Karpas-422 (cell line): Measurements from ENCODE around the gene WNT7A. TPM values are rescaled to one million over a fixed set of nuclear protein-coding genes. Genes with fewer than 3 reads are reported as not detected.

Experiments
- DNase-seq: peaks from one replicate; pipeline ENCODE4 v3.0.0-alpha.2; 2015
- H2AFZ ChIP-seq: fragments of 200-600 bp; sonication (generic); 2 replicates; pipeline ENCODE4 v1.6.1; 2014; ENCODE audit warnings: antibody characterized with exemption, low read length, mixed read lengths
- H3K27ac ChIP-seq: fragments of 200-600 bp; sonication (generic); 2 replicates; pipeline ENCODE4 v1.5.1; 2014; ENCODE audit warnings: mild to moderate bottlenecking, low read length, moderate library complexity
- H3K27me3 ChIP-seq: fragments of 200-600 bp; sonication (generic); 2 replicates; pipeline ENCODE4 v1.6.1; 2014; ENCODE audit warnings: low read length, mixed read lengths
- H3K36me3 ChIP-seq: fragments of 200-600 bp; sonication (generic); 2 replicates; pipeline ENCODE4 v1.6.1; 2014; ENCODE audit warnings: low read length, mixed read lengths; ENCODE audit not compliant: insufficient read depth
- H3K4me1 ChIP-seq: fragments of 200-600 bp; sonication (generic); 2 replicates; pipeline ENCODE4 v1.6.1; 2014; ENCODE audit warnings: mild to moderate bottlenecking, low read length, mixed read lengths
- H3K4me2 ChIP-seq: fragments of 200-600 bp; sonication (generic); 2 replicates; pipeline ENCODE4 v1.6.1; 2014; ENCODE audit warnings: low read length, low read depth, mild to moderate bottlenecking; ENCODE audit not compliant: poor library complexity, severe bottlenecking
- H3K4me3 ChIP-seq: fragments of 200-600 bp; sonication (generic); 2 replicates; pipeline ENCODE4 v1.5.1; 2014; ENCODE audit warnings: mild to moderate bottlenecking, antibody characterized with exemption, low read length, mixed read lengths
- H3K79me2 ChIP-seq: fragments of 200-600 bp; sonication (generic); 2 replicates; pipeline ENCODE4 v1.6.1; 2014; ENCODE audit warnings: mild to moderate bottlenecking, low read length, mixed read lengths
- H3K9ac ChIP-seq: fragments of 200-600 bp; sonication (generic); 2 replicates; pipeline ENCODE4 v1.6.0; 2014; ENCODE audit warnings: low read length
- H3K9me2 ChIP-seq: fragments of 200-600 bp; sonication (generic), shearing (Covaris generic); replicated peaks from 2 replicates; pipeline ENCODE4 v1.6.0; 2014; ENCODE audit warnings: mild to moderate bottlenecking, low read length, moderate library complexity; ENCODE audit not compliant: insufficient read depth
- H3K9me3 ChIP-seq: fragments of 300-700, 200-600 bp; sonication (generic); 2 replicates; pipeline ENCODE4 v1.6.1; 2014; ENCODE audit warnings: low read length, mixed read lengths
- H4K20me1 ChIP-seq: fragments of 200-600 bp; sonication (generic); 2 replicates; pipeline ENCODE4 v1.6.1; 2014; ENCODE audit warnings: mild to moderate bottlenecking, antibody characterized with exemption, low read length, low read depth; ENCODE audit not compliant: insufficient read depth
- total RNA-seq: library from RNA; depleted of rRNA; stranded (reverse); fragments of >200 nt; shearing (Covaris generic); gene quantifications from 2 replicates; pipeline ENCODE4 v1.2.3, GENCODE V29; 2014; ENCODE audit warnings: low replicate concordance

Gene WNT7A
- total RNA-seq, 1 experiment from 2014 or later, result not detected

GRCh38 chr3:13865581-13865980 lies 14.3 kb downstream of the WNT7A start:
- no peaks in the 10 kb centered on the region for H4K20me1 ChIP-seq
- H3K4me2 ChIP-seq, result no peak overlapping the region
- H3K27ac ChIP-seq, result no peak overlapping the region
- H3K9me2 ChIP-seq, result no peaks in the 10 kb centered on the region
- H2AFZ ChIP-seq, result no peak overlapping the region
- no peaks in the 10 kb centered on the region for H3K36me3 ChIP-seq
- H3K9ac ChIP-seq, result no peak overlapping the region
- H3K79me2 ChIP-seq, result no peaks in the 10 kb centered on the region
- H3K4me3 ChIP-seq, result no peak overlapping the region
- H3K9me3 ChIP-seq, result no peaks in the 10 kb centered on the region
- no peak for DNase-seq
- H3K27me3 ChIP-seq, result no peaks in the 10 kb centered on the region
- H3K4me1 ChIP-seq, result no peaks in the 10 kb centered on the region

GRCh38 chr3:13865106-13865505 lies 14.8 kb downstream of the WNT7A start:
- no peak overlapping the region for H3K4me3 ChIP-seq
- no peaks in the 10 kb centered on the region for H3K79me2 ChIP-seq
- H3K36me3 ChIP-seq, result no peaks in the 10 kb centered on the region
- H3K4me2 ChIP-seq, result no peak overlapping the region
- no peak overlapping the region for H2AFZ ChIP-seq
- no peaks in the 10 kb centered on the region for H3K27me3 ChIP-seq
- no peaks in the 10 kb centered on the region for H3K4me1 ChIP-seq
- DNase-seq, result no peak
- H3K9me3 ChIP-seq, result no peaks in the 10 kb centered on the region
- H3K9ac ChIP-seq, result no peak overlapping the region
- H3K27ac ChIP-seq, result no peak overlapping the region
- no peaks in the 10 kb centered on the region for H4K20me1 ChIP-seq
- no peaks in the 10 kb centered on the region for H3K9me2 ChIP-seq

DNA sequence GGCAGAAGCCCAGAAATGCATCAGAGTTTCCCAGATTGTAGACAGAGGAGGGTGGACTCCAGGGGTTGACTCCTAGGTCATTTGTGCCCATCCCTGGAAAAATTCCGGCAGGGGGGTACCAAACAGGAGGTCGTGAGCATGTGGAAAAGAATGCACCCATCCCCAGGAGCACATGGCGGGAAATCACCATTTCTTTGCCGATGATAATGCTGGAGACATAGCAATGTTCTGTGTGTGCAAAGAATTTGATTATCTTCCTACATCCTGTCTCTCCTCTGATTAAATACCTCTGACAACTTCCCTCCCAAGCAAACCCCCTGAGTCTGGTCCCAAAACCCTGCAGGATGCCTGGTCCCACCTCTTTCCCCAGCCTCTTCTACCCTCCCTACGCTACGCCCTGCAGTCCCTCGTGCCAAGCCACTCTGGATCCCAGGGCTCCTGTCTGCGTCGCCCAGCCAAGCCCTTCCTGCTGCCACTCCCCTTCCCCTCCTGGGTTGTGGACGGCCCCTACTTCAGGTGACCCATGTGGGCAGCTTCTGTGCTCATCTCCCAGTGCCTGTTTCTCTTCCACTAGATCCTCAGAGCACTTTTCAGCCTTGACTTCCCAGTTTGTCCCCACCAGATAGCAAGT lies 15.8 kb downstream of the WNT7A start:
- Histone ChIP-seq H3K36me3 (no peaks in the 10 kb centered on the region), H2AFZ (no peak overlapping the region), H3K27ac (no peak overlapping the region), H3K9me3 (no peaks in the 10 kb centered on the region), H4K20me1 (no peaks in the 10 kb centered on the region), H3K4me2 (no peak overlapping the region), H3K4me1 (no peaks in the 10 kb centered on the region), H3K79me2 (no peaks in the 10 kb centered on the region), H3K9me2 (no peaks in the 10 kb centered on the region), H3K9ac (no peak overlapping the region), H3K27me3 (no peaks in the 10 kb centered on the region), H3K4me3 (no peak overlapping the region)
- DNase-seq, result no peak

DNA sequence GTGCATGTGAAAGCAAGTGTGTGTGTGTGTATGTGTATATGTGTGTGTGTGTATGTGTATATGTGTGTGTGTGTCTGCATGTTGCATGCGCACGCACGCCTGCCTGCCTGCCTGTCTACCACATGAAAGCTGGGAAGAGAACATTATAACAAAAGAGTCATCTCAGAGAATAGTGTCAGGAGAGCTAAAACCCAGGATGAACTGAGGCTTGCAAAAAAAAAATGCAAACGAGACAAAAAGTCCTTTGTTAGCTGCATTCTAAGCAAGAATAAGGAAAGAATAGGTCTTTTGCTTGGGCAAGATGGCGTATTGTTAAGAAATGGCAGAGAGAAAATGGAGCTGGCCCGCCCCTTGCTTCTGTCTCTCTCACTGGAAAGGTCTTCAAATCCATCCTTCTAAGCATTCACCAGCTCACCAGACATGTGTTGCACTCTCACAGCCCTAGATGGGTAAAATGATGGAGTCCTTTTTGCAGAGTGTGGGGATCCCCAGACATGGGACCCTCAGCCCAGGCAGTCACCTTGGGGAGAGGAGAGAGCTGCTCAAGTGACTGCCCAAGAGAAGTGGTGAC lies 16.4 kb downstream of the WNT7A start:
- H3K79me2 ChIP-seq, result no peaks in the 10 kb centered on the region
- H4K20me1 ChIP-seq, result no peaks in the 10 kb centered on the region
- no peak overlapping the region for H3K4me3 ChIP-seq
- H3K9me3 ChIP-seq, result no peaks in the 10 kb centered on the region
- no peak for DNase-seq
- no peaks in the 10 kb centered on the region for H3K9me2 ChIP-seq
- no peak overlapping the region for H3K9ac ChIP-seq
- no peaks in the 10 kb centered on the region for H3K27me3 ChIP-seq
- H2AFZ ChIP-seq, result no peak overlapping the region
- no peak overlapping the region for H3K27ac ChIP-seq
- H3K36me3 ChIP-seq, result no peaks in the 10 kb centered on the region
- H3K4me2 ChIP-seq, result no peak overlapping the region
- no peaks in the 10 kb centered on the region for H3K4me1 ChIP-seq

GRCh38 chr3:13861461-13861860 lies 18.4 kb downstream of the WNT7A start:
- H3K4me1 ChIP-seq, result no peaks in the 10 kb centered on the region
- H3K27me3 ChIP-seq, result no peaks in the 10 kb centered on the region
- H3K4me3 ChIP-seq, result no peak overlapping the region
- H4K20me1 ChIP-seq, result no peaks in the 10 kb centered on the region
- no peaks in the 10 kb centered on the region for H3K79me2 ChIP-seq
- H3K27ac ChIP-seq, result no peak overlapping the region
- no peak for DNase-seq
- H3K9me2 ChIP-seq, result no peaks in the 10 kb centered on the region
- H3K9me3 ChIP-seq, result no peaks in the 10 kb centered on the region
- H2AFZ ChIP-seq, result no peak overlapping the region
- H3K4me2 ChIP-seq, result no peak overlapping the region
- no peaks in the 10 kb centered on the region for H3K36me3 ChIP-seq
- no peak overlapping the region for H3K9ac ChIP-seq

GRCh38 chr3:13860001-13860400 lies 19.9 kb downstream of the WNT7A start:
- Histone ChIP-seq H3K9me2 (no peaks in the 10 kb centered on the region), H3K36me3 (no peaks in the 10 kb centered on the region), H2AFZ (no peak overlapping the region), H4K20me1 (no peaks in the 10 kb centered on the region), H3K27ac (no peak overlapping the region), H3K4me3 (no peak overlapping the region), H3K4me1 (no peaks in the 10 kb centered on the region), H3K27me3 (no peaks in the 10 kb centered on the region), H3K9ac (no peak overlapping the region), H3K4me2 (no peak overlapping the region), H3K9me3 (no peaks in the 10 kb centered on the region), H3K79me2 (no peaks in the 10 kb centered on the region)
- DNase-seq, result no peak

DNA sequence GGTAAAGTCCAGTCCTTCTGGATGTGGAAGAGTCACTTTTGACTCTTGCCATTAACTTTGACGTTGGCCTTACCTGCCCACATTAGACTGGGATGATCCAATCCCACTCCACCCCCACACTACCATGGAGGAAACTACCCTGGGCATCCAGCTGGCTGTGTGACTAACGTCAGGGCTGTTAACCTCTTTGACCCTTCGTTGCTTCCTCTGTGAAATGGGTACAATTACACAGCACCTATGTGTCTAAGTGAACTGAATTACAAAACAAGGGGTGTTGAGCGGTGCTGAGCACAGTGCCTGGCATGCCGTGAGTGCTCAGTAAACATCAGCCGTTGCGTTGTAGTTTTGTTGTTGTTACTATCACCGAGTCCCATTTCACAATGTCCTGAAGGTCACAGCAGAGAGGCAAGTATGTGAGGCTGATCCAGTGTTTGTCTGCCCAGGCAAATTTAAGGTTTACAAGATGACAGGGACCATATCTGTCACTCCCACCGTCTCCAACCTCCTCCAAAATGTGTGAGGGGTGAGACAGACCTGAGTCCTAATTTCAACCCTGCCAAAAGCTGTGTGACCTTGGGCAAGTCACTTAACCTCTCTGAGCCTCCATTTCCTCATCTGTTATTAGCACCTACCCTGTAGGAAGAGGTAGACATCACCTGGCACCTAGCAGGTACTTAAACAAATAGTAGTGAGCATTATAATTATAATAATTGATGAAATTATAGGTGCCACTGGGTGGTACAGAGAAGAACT lies 20.9 kb downstream of the WNT7A start:
- H4K20me1 ChIP-seq, result no peaks in the 10 kb centered on the region
- H3K9me3 ChIP-seq, result no peaks in the 10 kb centered on the region
- H3K27ac ChIP-seq, result no peak overlapping the region
- H3K9me2 ChIP-seq, result no peaks in the 10 kb centered on the region
- no peaks in the 10 kb centered on the region for H3K27me3 ChIP-seq
- H3K9ac ChIP-seq, result no peak overlapping the region
- no peaks in the 10 kb centered on the region for H3K79me2 ChIP-seq
- no peaks in the 10 kb centered on the region for H3K36me3 ChIP-seq
- H3K4me2 ChIP-seq, result no peak overlapping the region
- H3K4me1 ChIP-seq, result no peaks in the 10 kb centered on the region
- no peak for DNase-seq
- H3K4me3 ChIP-seq, result no peak overlapping the region
- H2AFZ ChIP-seq, result no peak overlapping the region

DNA sequence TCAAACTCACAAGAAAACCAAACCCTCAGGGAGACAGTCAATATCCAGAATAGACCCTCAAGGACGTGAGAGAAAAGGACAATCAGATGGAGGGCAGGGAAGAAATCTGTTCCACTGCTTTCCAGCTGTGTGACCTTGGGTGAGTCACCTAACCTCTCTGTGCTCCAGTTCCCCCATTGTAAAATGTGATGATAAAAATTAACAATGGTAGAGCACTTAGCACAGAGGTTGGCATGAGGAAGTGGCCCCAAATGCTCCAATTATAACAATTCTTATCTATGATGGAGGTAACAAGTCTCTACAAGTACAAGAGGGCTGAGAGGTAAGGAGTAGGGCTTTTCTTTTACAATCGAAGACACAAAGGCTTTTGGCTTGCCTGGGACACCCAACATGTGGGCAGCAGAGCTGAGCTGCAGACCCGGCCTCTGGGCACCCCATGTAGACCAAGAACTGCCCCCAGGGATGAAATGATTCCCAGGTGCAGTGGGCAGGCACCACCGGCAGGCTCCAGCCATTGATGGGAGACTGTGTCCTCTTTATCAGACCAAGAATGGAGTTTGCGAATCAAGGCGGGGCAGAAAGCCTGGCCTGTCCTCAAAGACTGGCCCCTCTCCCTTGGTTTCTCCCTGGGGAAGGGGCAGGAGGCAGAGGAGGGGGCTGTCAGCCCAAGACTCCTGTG lies 22.0 kb downstream of the WNT7A start:
- no peak overlapping the region for H3K4me2 ChIP-seq
- H3K27me3 ChIP-seq, result no peaks in the 10 kb centered on the region
- no peaks in the 10 kb centered on the region for H3K36me3 ChIP-seq
- DNase-seq, result no peak
- no peak overlapping the region for H2AFZ ChIP-seq
- no peaks in the 10 kb centered on the region for H3K79me2 ChIP-seq
- H3K4me3 ChIP-seq, result no peak overlapping the region
- no peaks in the 10 kb centered on the region for H3K9me3 ChIP-seq
- H3K9ac ChIP-seq, result no peak overlapping the region
- no peaks in the 10 kb centered on the region for H4K20me1 ChIP-seq
- no peak overlapping the region for H3K27ac ChIP-seq
- no peaks in the 10 kb centered on the region for H3K4me1 ChIP-seq
- H3K9me2 ChIP-seq, result no peaks in the 10 kb centered on the region
